ENCODE measurements around the gene SPRR2F.

The SPRR2F gene

GRCh38 chr1:153072806-153073726, 40.2 kb downstream of the SPRR2F start:
- no peak for DNase-seq

GRCh38 chr1:153071511-153071910, 41.8 kb downstream of the SPRR2F start, which contains the start of gene SPRR2B:
SPRR2B (minus strand) TSS chr1:153071611; CDS start chr1:153070839, 772 bp downstream.
- DNase-seq: no peak

DNA sequence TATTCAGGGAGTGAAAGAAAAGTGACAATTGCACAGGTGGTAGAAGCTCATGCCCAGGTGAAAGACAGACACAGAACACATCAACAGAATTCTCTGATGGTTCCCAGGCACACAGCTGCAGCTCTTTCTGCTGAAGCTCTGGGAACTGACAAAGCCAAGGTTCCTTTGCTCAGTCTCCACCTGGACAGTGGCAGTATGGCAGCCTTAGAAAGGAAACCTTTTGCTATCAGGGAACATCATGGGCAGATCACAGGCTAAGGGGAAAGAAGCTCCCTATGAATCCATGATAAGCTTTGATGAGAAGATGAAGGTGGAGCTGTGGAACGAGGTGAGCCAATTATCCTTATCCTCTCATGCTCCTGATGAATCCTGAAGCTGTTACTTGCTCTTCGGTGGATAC, 43.1 kb downstream of the SPRR2F start:
- no peak for DNase-seq
